Measurements from ENCODE around the gene LYRM4. TPM values are rescaled to one million over a fixed set of nuclear protein-coding genes. Genes with fewer than 3 reads are reported as not detected.

The LYRM4 gene
- total RNA-seq, 2 experiments from 2014 or later = 24.8 to 28.1 TPM

DNA sequence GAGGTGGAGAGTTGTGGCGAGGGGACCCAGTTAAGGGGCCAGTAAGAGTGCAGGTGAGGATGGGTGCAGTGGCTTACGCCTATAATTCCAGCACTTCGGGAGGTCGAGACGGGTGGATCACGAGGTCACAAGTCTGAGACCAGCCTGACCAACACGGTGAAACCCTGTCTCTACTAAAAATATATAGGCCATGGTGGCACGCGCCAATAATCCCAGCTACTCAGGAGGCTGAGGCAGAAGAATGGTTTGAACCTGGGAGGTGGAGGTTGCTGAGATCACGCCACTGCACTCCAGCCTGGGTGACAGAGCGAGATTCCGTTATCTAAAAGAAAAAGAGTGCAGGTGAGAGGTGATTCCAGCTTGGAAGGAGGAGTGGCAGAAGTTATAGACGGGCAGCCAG is 147.7 kb downstream of the LYRM4 start:
- CTCF ChIA-PET = no interaction called here
- no peak for ATAC-seq (ENCODE audit: poor library complexity)
- no peak for DNase-seq
- H3K4me1 Mint-ChIP-seq (ENCODE audit: low read depth) = no peaks in the 10 kb centered on the region
- H3K9me3 ChIP-seq (ENCODE audit: control insufficient read depth in 1 of 2, insufficient read depth in 1 of 2, low read length in 2 of 2) = no peaks in the 10 kb centered on the region
- no peak overlapping the region for H3K27ac Mint-ChIP-seq
- no peaks in the 10 kb centered on the region for H3K27me3 ChIP-seq (ENCODE audit: control insufficient read depth in 1 of 2, insufficient read depth in 2 of 2, low read length in 2 of 2)
- H3K4me3 ChIP-seq (ENCODE audit: low read length) = no peak overlapping the region
- H3K4me1 ChIP-seq (ENCODE audit: insufficient read depth, low read length) = no peaks in the 10 kb centered on the region
- POLR2A ChIA-PET = no interaction called here
- TF ChIP-seq, protein P1, sequence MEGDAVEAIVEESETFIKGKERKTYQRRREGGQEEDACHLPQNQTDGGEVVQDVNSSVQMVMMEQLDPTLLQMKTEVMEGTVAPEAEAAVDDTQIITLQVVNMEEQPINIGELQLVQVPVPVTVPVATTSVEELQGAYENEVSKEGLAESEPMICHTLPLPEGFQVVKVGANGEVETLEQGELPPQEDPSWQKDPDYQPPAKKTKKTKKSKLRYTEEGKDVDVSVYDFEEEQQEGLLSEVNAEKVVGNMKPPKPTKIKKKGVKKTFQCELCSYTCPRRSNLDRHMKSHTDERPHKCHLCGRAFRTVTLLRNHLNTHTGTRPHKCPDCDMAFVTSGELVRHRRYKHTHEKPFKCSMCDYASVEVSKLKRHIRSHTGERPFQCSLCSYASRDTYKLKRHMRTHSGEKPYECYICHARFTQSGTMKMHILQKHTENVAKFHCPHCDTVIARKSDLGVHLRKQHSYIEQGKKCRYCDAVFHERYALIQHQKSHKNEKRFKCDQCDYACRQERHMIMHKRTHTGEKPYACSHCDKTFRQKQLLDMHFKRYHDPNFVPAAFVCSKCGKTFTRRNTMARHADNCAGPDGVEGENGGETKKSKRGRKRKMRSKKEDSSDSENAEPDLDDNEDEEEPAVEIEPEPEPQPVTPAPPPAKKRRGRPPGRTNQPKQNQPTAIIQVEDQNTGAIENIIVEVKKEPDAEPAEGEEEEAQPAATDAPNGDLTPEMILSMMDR (IDR thresholded peaks at IDR 0.05) = no peak
- intact Hi-C loops (cut with DNase I, micrococcal nuclease) = no loop called here
- no peaks in the 10 kb centered on the region for H3K27me3 Mint-ChIP-seq
- H3K4me3 Mint-ChIP-seq = no peak overlapping the region
- no peaks in the 10 kb centered on the region for H3K36me3 ChIP-seq (ENCODE audit: insufficient read depth, low read length)
- H3K27ac ChIP-seq (ENCODE audit: low read depth in 1 of 2, low read length in 2 of 2) = no peak overlapping the region
- no peaks in the 10 kb centered on the region for H3K36me3 Mint-ChIP-seq (ENCODE audit: low read depth)
- no peaks in the 10 kb centered on the region for H3K9me3 Mint-ChIP-seq

DNA sequence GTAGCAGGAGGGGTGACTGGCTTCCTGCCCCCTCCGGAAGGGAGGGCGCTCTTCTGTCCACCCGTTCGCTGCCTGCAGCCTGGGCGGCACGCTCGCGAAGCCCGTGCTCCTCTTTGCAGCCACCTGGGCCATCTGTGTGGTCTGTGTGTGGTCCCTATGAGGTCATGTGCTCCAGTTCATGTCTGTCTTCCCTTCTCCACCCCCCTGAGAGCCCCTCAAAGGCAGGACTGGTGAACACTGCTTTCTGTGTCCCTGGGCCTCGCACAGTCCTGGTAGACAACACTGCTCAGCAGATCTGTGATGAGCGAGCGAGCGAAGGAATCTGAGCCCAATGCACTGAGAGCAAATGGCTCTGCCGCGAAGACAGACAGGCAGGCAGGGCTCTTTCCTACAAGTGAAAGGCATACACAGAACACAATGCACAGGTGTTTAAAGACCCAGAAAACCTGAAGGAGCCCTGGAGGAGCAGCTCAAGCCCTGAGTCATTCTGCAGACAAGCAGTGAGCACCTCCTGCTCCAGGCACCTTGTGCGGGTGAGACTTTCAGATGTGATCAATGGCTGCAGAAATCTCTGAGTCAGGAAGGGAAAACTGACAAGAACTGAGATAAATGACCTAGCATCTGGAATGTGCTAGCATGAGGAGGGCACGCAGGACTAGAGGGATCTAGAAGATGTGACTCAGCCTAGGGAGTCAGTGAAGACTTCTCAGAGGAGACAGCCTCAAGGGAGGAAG is 148.5 kb downstream of the LYRM4 start:
- ChIA-PET POLR2A (no interaction called here), CTCF (no interaction called here)
- Histone ChIP-seq H3K27me3 (ENCODE audit: control insufficient read depth in 1 of 2, insufficient read depth in 2 of 2, low read length in 2 of 2) (no peaks in the 10 kb centered on the region), H3K4me1 (ENCODE audit: insufficient read depth, low read length) (no peaks in the 10 kb centered on the region), H3K4me3 (ENCODE audit: low read length) (no peak overlapping the region), H3K27ac (ENCODE audit: low read depth in 1 of 2, low read length in 2 of 2) (no peak overlapping the region), H3K36me3 (ENCODE audit: insufficient read depth, low read length) (no peaks in the 10 kb centered on the region), H3K9me3 (ENCODE audit: control insufficient read depth in 1 of 2, insufficient read depth in 1 of 2, low read length in 2 of 2) (no peaks in the 10 kb centered on the region)
- DNase-seq (no peak), ATAC-seq (ENCODE audit: poor library complexity) (no peak)
- TF ChIP-seq, protein P1 (IDR thresholded peaks at IDR 0.05) = no peak
- Mint-ChIP-seq H3K4me1 (ENCODE audit: low read depth) (no peaks in the 10 kb centered on the region), H3K9me3 (no peaks in the 10 kb centered on the region), H3K4me3 (no peak overlapping the region), H3K36me3 (ENCODE audit: low read depth) (no peaks in the 10 kb centered on the region), H3K27ac (no peak overlapping the region), H3K27me3 (no peaks in the 10 kb centered on the region)
- intact Hi-C loops (cut with DNase I, micrococcal nuclease) = no loop called here

DNA sequence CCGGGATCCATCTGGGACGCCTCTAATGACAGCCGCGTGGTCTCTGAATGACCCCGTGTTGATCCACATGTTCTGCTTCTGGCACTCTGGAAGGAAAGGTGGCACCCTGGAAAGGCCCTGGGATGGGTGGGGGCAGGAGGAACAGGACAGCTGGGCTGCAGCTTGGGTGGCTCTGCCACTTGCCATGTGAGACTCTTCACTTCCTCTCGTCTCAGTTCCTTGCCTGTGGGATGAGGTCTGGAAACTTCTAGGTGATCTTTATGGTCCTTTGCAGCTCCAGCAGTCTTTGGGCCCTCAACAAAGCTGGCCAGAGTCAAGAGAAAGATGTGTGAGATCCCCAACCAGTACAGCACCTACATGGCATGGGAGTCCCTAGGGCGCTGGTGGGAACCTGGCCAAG is 149.1 kb downstream of the LYRM4 start:
- ChIA-PET CTCF (no interaction called here), POLR2A (no interaction called here)
- Mint-ChIP-seq H3K27ac (no peak overlapping the region), H3K4me3 (no peak overlapping the region), H3K4me1 (ENCODE audit: low read depth) (no peaks in the 10 kb centered on the region), H3K36me3 (ENCODE audit: low read depth) (no peaks in the 10 kb centered on the region), H3K9me3 (no peaks in the 10 kb centered on the region), H3K27me3 (no peaks in the 10 kb centered on the region)
- Histone ChIP-seq H3K27ac (ENCODE audit: low read depth in 1 of 2, low read length in 2 of 2) (no peak overlapping the region), H3K4me3 (ENCODE audit: low read length) (no peak overlapping the region), H3K4me1 (ENCODE audit: insufficient read depth, low read length) (no peaks in the 10 kb centered on the region), H3K9me3 (ENCODE audit: control insufficient read depth in 1 of 2, insufficient read depth in 1 of 2, low read length in 2 of 2) (no peaks in the 10 kb centered on the region), H3K36me3 (ENCODE audit: insufficient read depth, low read length) (no peaks in the 10 kb centered on the region), H3K27me3 (ENCODE audit: control insufficient read depth in 1 of 2, insufficient read depth in 2 of 2, low read length in 2 of 2) (no peaks in the 10 kb centered on the region)
- no peak for DNase-seq
- no peak for ATAC-seq (ENCODE audit: poor library complexity)
- intact Hi-C loops (cut with DNase I, micrococcal nuclease) = no loop called here
- TF ChIP-seq, protein P1 (IDR thresholded peaks at IDR 0.05) = no peak

Data from CD4-positive, alpha-beta T cell (primary cell).